B cell (primary cell): Measurements from ENCODE around the gene GFRA3.

ENCODE experiments used
- EZH2 ChIP-seq: IDR thresholded peaks from 2 replicates; pipeline ENCODE4 v1.6.1; 2012; ENCODE audit warnings: borderline replicate concordance, low read depth, mild to moderate bottlenecking, moderate library complexity, low read length; ENCODE audit not compliant: insufficient read depth, poor library complexity, severe bottlenecking
- TF ChIP-seq, protein P1 (sequence below): fragments of 200-600 bp; IDR thresholded peaks from one replicate; pipeline ENCODE4 v1.8.0; 2022; ENCODE audit warnings: antibody characterized with exemption, mild to moderate bottlenecking

DNA sequence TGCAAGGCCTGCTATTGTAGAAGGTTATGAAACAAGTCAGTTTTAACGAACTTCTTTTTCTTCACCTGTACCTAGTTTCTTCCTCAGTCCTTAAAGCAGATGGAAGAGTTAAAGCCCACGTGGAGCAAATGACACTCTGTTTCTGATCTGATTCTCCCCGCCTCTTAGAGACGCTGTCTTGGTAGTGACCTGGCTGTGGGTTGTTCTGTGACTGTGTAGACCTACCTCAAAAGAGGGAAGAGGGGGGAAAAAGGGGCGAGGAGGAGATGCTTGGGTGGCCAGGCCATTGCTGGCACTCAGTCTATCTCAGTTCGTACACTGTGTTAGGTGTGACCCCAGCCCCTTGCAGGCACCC, 610 bp downstream of the GFRA3 start:
- TF ChIP-seq EZH2: no peak
- TF ChIP-seq, protein P1, sequence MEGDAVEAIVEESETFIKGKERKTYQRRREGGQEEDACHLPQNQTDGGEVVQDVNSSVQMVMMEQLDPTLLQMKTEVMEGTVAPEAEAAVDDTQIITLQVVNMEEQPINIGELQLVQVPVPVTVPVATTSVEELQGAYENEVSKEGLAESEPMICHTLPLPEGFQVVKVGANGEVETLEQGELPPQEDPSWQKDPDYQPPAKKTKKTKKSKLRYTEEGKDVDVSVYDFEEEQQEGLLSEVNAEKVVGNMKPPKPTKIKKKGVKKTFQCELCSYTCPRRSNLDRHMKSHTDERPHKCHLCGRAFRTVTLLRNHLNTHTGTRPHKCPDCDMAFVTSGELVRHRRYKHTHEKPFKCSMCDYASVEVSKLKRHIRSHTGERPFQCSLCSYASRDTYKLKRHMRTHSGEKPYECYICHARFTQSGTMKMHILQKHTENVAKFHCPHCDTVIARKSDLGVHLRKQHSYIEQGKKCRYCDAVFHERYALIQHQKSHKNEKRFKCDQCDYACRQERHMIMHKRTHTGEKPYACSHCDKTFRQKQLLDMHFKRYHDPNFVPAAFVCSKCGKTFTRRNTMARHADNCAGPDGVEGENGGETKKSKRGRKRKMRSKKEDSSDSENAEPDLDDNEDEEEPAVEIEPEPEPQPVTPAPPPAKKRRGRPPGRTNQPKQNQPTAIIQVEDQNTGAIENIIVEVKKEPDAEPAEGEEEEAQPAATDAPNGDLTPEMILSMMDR: no peak
